HG03378 (cell line): Measurements from ENCODE around the gene MALT1.

ENCODE experiments used
- ATAC-seq: cut with Tn5 transposase; IDR thresholded peaks from one replicate; pipeline ENCODE4 v1.9.1; 2021; ENCODE audit warnings: mild to moderate bottlenecking, moderate library complexity; ENCODE audit not compliant: unreplicated experiment

The MALT1 gene

DNA sequence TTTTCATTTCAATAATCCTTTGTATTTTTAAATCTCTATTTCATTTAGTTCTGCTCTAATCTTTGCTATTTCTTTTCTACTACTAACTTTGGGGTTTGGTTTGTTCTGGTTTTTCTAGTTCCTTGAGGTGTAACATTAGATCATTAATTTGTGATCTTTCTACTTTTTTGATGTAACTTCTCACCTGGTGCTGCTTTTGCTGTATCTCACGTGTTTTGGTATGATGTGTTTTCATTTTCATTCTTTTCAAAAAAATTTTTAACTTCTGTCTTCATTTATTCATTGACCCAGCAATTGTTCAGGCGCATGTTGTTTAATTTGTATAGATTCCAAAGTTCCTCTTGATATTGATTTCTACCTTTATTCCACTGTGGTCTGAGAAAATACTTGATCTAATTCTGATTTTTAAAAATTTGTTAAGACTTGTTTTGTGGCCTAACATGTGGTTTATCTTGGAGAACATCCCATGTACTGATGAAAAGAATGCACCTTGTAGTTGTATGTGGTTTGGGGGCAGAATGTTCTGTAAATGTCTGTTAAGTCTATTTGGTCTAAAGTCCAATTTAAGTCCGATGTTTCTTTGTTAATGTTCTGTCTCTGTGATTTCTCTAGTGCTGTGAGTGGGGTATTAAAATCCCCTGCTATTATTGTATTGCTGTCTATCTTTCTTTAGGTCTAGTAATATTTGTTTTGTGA lies 17.3 kb upstream of the MALT1 start:
- no peak for ATAC-seq

DNA sequence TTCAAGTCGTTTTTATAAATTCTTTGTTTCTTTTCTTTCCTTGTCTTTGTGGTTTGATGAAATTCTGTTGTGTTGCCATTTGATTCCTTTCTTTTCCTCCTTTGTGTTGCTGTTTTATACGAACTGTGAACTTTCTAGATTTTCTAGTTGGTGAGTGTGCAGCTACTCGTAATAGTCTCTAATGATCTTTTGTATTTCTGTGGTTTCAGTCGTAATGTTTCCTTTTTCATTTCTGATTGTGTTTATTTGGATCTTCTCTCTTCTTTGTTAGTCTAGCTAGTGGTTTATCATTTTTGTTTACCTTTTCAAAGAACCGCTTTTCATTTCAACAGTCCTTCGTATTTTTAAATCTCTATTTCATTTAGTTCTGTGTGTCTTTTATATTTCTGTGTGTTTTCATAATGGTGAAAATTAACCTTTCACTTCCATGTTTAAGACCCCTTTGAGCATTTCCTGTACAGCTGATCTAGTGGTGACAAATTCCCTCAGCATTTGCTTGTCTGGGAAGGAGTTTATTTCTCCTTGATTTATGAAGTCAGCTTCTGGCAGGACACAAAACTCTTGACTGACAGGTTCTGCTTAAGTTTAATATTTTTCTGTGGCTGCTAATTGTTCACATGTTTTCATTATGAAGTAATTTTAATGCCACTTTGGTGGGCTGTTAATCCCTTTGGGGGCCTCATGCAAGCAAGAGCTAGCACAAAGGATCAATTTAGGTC lies 16.2 kb upstream of the MALT1 start:
- no peak for ATAC-seq

DNA sequence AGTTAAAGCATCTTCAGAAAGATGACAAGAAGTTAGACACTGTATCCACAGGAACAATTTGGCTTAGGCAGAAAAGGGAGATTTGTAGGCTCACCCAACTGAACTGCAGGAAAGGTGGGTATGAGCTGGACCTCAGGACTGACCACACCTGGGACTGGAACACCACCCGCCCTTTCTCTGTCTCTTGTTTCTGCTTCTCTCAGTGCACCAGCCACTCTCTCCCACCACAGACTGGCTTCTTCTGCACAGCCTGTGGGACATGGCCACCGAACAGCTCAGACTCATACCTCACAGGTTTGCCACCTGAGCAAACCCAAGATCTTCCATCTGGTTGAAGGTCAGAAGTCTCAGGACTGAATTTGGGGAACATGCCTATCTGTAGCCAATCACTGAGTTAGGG lies 14.2 kb upstream of the MALT1 start:
- ATAC-seq, result no peak

DNA sequence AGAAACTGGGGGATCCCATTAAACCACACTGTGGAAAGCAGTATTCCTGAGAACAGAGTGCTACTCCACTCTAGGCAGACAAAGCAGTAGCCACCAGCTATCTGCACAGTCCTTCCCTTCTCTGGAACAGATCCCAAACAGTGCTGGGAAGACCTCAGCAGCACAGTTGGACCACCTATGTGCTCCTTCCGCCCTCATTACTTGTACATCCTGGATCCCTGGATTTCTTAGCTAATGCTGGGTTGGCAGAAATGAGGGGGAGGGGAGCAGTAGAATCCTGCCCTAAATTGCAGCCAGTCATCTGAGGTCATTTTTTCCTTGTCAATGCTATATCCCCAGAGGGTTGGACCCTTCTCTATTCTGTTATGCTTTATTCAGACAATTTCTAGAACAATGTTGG lies 13.8 kb upstream of the MALT1 start:
- ATAC-seq, result no peak

DNA sequence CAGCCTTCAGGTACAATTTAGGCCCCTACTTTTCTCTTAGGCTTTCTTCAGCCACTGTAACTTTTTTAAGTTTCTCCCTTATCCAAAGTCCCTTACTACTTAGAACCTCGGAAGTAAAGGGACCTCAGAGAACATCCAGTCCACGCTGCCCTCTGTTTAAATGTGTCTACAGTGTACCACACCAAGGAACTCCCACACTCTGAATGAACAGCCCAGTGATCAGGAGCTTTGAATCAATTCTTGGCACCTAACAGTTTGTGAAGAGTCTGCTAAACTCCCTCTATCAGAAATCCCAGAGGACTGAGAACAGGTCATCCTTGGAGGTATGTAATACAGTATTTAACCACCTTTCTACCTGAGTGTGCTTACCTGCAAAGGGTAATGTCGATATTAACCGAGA lies 11.6 kb upstream of the MALT1 start:
- no peak for ATAC-seq

DNA sequence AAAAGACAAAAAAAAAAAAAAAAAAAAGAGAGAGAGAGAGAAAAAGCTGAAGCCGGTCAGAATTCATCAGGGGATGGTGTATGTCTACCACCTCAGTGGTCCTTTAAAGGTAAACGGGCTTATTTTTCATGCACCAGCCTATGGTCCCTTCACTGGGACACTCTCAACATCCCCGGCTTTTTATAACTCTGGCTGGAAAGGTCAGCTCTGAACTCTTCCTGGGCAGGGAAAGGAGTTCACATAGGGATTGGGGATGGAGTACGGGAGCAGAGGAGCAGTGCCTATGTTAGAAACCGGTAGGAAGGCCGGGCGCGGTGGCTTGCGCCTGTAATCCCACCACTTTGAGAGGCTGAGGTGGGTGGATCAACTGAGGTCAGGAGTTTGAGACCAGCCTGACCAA lies 10.3 kb upstream of the MALT1 start:
- no peak for ATAC-seq

DNA sequence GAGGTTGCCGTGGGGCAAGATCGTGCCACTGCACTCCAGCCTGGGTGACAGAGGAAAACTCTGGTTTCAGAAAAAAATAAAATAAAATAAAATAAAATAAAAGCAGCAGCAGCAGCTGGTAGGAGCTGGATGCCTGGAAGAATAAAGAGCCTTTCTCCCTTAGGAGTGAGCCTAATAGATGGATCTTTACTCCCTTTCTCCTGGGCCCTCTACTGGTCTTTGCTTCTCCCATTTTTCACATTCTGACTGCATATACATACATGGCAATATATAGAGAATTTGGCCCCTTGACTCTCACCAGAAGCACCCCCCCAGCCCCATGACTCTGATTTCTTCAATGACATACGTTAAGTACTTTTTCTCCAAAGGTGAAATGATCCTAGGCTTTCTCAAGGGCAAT lies 9.8 kb upstream of the MALT1 start:
- no peak for ATAC-seq

DNA sequence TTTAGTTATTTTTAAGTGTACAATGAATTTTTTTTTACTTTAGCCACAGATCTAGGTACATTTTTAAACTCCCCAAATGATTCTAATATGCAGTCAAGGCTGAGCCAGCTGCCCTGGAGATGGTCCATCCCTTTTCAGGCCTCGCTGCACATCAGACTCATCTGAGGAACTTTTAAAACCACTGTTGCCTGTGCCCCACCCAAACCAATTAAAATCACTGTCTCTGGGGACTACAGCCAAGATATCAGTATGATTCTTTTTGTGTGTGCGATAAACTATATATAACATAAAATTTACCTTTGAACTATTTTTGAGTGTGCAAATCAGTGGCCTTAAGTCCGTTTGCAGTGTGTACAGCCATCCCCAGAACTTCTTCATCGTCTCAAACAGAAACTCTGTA lies 9.1 kb upstream of the MALT1 start:
- ATAC-seq, result peak; percentile 46

DNA sequence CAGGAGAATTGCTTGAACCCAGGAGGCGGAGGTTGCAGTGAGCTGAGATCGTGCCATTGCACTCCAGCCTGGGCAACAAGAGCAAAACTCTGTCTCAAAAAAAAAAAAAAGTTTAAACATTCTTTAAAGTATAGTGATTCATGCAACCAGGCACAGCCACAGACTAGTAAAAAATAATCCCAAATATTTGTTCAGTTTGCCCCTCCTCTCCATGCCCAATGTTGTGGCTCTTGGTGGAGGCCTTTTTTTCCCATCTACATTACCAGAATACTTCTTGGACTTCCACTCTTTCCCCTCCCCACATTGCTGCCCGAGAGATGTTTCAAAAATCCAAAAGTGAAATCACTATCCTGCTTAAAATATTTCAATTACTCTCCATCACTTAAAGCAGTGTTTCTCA lies 5.1 kb upstream of the MALT1 start:
- no peak for ATAC-seq

DNA sequence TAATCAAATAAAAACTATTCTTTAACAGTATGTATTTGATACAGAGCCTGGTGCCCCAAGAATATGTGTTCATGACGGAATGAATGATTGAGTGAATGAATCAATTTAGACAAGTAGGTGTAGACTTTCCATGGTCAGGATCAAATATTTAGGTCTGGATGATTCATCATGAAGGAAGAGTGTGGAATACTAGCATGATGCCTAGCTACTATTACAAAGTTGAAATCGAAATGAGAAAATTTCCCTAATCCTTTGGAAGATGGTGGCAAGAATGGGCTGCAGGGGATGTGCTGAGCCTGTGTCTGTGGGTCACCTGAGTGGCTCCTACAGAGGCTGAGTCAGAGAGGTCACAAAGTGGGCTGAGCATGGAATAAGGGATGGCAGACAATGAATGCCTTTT lies 3.1 kb upstream of the MALT1 start:
- no peak for ATAC-seq

DNA sequence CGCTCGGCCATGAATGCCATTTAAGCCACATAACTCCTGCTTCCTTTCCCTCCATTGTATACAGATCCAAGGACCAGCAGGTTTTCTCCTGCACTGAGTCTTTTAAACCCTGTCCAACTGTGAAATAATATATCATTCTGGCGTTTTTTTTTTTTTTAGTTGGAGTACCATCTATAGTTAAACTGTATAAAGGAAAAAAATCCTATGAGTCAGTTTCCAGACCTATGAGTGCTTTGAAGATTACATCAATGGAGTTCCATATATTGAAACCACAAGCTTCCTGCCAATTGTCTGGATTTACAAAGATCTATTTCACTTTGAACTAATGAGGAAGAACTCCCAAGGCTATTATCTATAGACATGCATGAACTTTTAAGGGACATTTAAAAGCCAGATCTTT lies 2.4 kb upstream of the MALT1 start:
- ATAC-seq, result no peak

DNA sequence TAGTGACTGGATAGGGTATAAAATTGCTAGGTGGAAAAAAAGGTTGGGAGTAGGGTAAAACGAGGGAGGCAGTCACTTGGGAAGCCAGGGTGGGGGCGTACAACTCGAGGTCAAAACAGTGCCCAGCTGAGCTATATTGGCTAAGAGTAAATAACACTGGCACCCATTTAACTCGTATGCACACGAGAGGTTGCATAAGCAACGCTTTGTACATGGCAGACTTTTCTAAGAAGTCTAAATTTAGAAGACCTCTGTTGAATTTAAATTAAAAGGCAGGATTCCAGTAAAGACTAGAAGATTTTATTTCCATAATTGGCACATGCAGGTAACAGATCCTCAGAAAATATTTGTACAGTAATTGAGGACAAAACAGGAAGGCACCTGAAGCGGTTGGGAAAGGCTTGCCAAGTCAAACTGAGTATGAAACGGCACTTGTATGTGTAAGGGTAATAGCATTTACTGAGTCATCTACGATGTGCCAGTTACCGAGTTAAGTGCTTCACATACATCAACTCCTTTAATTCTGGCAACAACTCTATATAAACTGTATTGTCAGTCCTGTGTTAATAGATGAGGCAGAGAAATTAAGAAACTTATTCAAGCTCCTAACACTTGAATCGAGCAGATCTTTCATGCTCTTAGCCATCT lies 1.4 kb upstream of the MALT1 start:
- ATAC-seq, result no peak

DNA sequence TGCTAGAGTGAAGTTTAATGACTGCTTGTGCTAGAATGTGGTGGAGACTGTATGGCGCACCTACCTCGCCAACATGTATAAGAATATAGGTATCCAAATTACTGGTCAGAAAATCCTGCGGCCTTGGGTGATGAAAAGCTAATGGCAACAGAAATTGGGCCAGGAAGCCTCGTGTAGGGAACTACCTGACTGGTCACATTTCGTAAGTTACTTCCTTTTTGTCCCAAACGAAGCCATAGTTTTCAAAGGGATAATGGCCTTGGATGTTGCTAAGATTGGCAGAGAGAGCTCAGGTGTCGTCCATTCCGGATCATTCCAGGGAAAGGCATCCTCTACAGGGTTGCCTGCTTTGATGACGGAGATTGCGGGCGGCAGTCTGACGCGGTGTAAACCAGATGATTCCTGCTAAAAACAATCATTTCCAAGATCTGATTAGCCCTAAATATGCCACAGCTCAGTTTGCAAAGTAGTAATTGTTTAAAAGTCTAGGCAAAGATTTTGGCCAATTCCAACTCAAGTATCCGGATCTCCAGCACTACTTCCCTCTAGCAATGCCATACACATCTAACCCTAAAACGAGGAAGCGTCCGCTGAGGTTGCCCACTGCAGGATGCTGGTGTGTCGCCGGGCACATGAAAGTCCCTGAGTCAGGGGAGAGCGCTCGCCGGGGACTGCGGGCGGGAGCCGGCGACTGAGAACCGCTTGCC lies 708 bp upstream of the MALT1 start:
- no peak for ATAC-seq

DNA sequence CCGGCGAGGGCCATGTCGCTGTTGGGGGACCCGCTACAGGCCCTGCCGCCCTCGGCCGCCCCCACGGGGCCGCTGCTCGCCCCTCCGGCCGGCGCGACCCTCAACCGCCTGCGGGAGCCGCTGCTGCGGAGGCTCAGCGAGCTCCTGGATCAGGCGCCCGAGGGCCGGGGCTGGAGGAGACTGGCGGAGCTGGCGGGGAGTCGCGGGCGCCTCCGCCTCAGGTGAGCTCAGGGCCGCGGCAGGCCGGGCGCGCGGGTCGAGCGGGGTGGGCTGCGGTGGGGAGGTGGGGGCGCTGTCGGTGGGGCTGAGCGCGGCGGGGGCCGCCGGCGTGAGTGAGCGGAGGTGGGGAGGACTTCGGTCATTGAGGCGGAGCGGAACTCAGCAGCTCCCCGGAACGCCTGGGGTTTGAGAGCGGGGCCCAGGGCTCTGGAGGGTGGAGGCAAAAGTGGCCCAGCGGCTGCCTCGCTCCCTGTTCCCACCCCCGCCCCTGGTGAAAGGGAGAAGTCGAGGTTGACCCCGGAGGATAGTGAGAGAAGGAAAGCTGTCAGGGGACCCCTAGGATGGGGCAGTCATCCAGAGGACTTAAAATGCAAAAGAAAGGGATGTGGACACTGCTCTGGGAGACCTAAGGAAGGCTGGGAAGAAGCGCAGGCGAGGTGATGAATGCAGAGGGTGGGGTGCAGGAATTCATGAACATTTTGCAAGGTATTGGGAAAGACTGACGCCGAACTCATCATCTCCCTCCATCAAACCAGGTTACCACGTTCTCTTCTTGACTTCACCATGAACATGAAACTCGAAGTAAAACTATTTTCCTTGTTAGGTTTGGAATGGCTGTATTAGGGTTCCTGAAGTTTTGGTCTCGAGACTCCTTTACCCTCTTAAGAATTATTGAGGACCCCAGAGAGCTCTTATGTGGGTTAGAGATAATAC lies 633 bp downstream of the MALT1 start:
- peak; percentile 4 for ATAC-seq

DNA sequence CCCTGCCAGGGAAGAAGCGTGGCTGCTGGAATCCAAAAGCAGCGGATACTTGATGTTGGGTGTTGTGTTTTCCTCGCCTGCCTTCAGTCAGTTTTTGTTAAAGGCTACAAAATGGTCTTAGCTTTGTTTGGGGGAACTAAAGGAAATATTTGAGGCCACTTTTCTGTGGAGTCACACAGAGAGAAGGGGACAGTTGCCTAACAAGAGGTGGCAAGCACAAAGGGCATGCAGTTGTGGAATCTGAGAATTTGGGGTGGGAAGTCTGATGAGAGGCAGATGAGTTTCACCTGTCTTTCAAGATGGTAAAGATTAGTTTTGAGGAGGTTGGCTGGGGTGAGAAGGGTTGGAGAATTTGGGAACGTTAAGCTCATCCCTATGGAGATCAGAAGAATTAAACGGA lies 2.9 kb downstream of the MALT1 start:
- no peak for ATAC-seq

DNA sequence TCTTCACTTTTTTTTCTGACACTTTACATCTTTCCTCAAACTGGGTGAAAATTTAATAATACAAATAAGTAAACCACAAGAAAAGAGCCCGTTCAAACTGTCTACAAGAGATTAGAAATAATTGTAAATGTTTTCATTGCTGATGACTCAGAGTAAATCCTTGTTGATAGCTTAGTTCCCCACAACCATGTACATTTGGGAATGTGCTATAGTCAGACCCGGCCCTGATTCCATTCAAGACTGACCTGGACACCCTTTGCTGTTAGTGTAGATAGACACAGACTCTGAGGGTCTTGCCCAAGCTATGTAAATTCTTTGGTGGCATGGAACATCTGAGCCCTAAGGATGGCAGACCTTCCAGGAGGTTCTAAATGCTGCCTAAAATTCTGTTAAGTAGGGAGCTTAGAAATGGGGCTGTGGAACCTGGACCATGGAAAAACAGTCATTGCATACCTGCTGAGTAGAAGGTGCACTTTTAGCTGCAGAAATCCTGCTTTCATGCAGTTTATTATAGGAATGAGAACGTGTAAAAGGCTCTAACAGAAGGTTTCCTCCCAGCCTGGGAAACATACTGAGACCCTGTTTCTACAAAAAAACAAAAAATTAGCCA lies 3.7 kb downstream of the MALT1 start:
- no peak for ATAC-seq

DNA sequence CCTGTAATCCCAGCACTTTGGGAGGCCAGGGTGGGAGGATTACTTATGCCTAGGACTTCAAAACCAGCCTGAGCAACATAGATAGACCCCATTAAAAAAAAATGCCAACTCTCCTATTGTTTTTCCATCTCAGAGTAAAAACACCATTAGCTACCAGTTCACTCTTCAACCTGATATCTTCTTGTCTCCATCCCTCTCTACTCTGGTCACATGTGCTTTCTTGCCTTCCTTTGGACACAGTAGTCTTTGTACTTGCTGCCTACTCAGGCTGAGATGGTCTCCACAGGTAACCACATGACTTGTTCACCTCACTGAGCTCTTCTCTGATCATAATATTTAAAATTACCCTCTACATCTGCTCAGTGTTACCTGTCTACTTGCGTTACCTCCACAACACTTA lies 5.0 kb downstream of the MALT1 start:
- ATAC-seq, result no peak

DNA sequence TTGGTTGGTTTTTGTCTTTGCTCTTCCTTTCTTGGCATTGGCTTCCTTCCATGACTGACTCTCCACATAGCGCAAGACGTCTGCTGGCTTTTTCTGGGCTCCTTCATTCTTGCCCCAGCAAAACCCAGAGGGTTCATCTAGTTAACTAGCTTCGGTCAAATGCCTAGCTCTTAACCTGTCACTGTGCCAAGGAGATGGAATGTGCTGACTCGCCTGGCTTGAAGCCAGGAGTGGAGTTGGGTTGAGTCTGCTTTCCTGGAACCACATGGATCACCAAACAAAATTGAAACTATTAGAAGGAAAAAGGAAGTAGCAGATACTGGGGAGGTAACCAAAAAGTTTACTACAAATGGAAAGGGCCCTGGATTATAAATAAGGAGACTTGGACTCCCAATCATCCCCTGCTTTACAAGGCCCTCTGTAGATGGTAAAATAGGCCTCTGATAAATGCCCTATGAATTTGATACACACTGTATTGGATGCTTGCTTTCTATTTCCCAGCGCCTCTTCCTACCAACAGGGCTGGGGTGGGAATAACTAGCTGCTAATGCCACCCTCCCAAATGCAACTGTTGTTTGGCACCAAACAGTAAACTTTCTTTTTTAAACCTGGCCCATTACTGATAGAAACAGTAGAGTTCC lies 11.3 kb downstream of the MALT1 start:
- ATAC-seq, result no peak

DNA sequence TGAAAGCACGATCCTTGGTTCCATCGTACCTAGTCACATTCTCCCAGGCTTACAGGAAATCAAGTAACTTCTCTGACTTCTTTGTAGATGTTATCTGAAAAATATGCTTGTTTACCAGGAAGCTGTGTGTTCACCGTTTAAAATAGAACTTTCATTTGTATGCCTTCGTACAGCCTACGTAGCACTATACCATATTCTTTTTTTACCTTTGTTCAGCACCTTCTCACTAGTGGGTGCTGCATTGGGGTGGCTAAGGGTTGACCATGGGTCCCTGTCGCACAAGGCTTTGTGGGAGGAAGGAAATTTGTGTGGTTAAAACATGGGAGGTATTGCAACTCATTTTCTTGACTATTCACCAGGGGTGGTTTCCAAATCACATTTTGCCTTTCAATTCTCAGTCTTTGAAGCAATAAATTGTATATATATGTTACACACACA lies 16.6 kb downstream of the MALT1 start:
- peak; percentile 94 for ATAC-seq

DNA sequence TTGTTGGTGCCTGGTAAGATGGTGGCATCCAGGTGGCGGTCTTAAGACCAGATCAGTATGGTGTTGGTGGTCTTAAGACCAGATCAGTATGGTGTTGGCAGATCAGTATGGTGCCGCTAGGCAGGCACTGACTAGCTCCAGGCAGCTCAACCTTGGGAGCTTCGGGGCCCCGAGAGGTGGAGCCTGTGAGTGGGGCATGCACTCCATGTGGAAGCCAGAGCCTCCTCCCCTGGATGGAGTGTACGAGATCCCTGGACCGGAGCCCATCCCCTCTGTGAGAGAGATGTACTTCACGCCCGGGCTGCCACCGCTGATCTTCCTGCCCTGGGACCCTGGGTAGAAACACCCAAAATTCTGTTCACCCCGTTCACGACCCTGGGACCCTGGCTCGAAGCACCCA lies 19.0 kb downstream of the MALT1 start:
- ATAC-seq, result no peak
